ENCODE data around the gene TAF5L. TPM values are rescaled to one million over a fixed set of nuclear protein-coding genes. Genes with fewer than 3 reads are reported as not detected.

The TAF5L gene
- total RNA-seq, 1 donor from 2014 or later = 9.3 TPM

- Histone ChIP-seq H3K27me3 (ENCODE audit: low read depth) (no peaks in the 10 kb centered on the region), H3K4me3 (no peak overlapping the region), H3K9me3 (replicated peaks) (no peaks in the 10 kb centered on the region), H3K36me3 (no peaks in the 10 kb centered on the region), H3K4me1 (peaks cover 57% of the 10 kb centered on the region), H3K27ac (replicated peaks) (no peak overlapping the region)
- intact Hi-C loops (cut with micrococcal nuclease) = no loop called here
- no peak for TF ChIP-seq CTCF (IDR thresholded peaks at IDR 0.05; ENCODE audit: borderline replicate concordance)
- no peak for DNase-seq
Measured at GRCh38 chr1:229619002-229619401, 6.9 kb downstream of the TAF5L start.

- H3K27me3 ChIP-seq (ENCODE audit: low read depth) = no peaks in the 10 kb centered on the region
- intact Hi-C loops (cut with micrococcal nuclease) = no loop called here
- H3K4me1 ChIP-seq = peaks cover 42% of the 10 kb centered on the region
- no peak for DNase-seq
- no peak overlapping the region for H3K4me3 ChIP-seq
- TF ChIP-seq CTCF (IDR thresholded peaks at IDR 0.05; ENCODE audit: borderline replicate concordance) = no peak
- H3K27ac ChIP-seq (replicated peaks) = no peak overlapping the region
- H3K9me3 ChIP-seq (replicated peaks) = no peaks in the 10 kb centered on the region
- peaks cover 9% of the 10 kb centered on the region for H3K36me3 ChIP-seq
Measured at GRCh38 chr1:229617351-229618100, 8.4 kb downstream of the TAF5L start.

- intact Hi-C loops (cut with micrococcal nuclease) = no loop called here
- Histone ChIP-seq H3K27me3 (ENCODE audit: low read depth) (no peaks in the 10 kb centered on the region), H3K4me3 (no peak overlapping the region), H3K4me1 (peaks cover 17% of the 10 kb centered on the region), H3K27ac (replicated peaks) (no peak overlapping the region), H3K9me3 (replicated peaks) (no peaks in the 10 kb centered on the region), H3K36me3 (peaks cover 35% of the 10 kb centered on the region)
- DNase-seq = no peak
- TF ChIP-seq CTCF (IDR thresholded peaks at IDR 0.05; ENCODE audit: borderline replicate concordance) = no peak
Measured at GRCh38 chr1:229614701-229615100, 11.2 kb downstream of the TAF5L start.

GRCh38 chr1:229613938-229614337 lies 12.0 kb downstream of the TAF5L start:
- DNase-seq = no peak
- H3K27ac ChIP-seq (replicated peaks) = no peak overlapping the region
- H3K4me1 ChIP-seq = peaks cover 15% of the 10 kb centered on the region
- H3K36me3 ChIP-seq = peaks cover 43% of the 10 kb centered on the region
- no peak overlapping the region for H3K4me3 ChIP-seq
- intact Hi-C loops (cut with micrococcal nuclease) = no loop called here
- no peaks in the 10 kb centered on the region for H3K9me3 ChIP-seq (replicated peaks)
- no peaks in the 10 kb centered on the region for H3K27me3 ChIP-seq (ENCODE audit: low read depth)
- TF ChIP-seq CTCF (IDR thresholded peaks at IDR 0.05; ENCODE audit: borderline replicate concordance) = no peak

GRCh38 chr1:229608590-229608989 lies 17.3 kb downstream of the TAF5L start:
- H3K4me1 ChIP-seq = no peaks in the 10 kb centered on the region
- H3K27me3 ChIP-seq (ENCODE audit: low read depth) = no peaks in the 10 kb centered on the region
- intact Hi-C loops (cut with micrococcal nuclease) = no loop called here
- peaks cover 96% of the 10 kb centered on the region for H3K36me3 ChIP-seq
- no peak overlapping the region for H3K27ac ChIP-seq (replicated peaks)
- DNase-seq = no peak
- no peak overlapping the region for H3K4me3 ChIP-seq
- no peaks in the 10 kb centered on the region for H3K9me3 ChIP-seq (replicated peaks)
- no peak for TF ChIP-seq CTCF (IDR thresholded peaks at IDR 0.05; ENCODE audit: borderline replicate concordance)

Measured in left ventricle myocardium inferior (tissue), 1 donor.